Dedifferentiated amniotic fluid mesenchymal stem cell (primary cell): ENCODE results near the gene RER1.
"Not testable (repeated sequence)": the region's sequence is repeated elsewhere in the genome, so short reads cannot be mapped to it uniquely, and the experiment has no call there.

Experiments used
- DNase-seq: peaks from one replicate; pipeline ENCODE4 v3.0.0-alpha.2; 2016; ENCODE audit errors: extremely low spot score

The RER1 gene

GRCh38 chr1:2427976-2428375 lies 36.3 kb downstream of the RER1 start:
- DNase-seq: no peak

GRCh38 chr1:2428490-2428889 lies 36.8 kb downstream of the RER1 start:
- DNase-seq: no peak

- DNase-seq: no peak
Measured at GRCh38 chr1:2429780-2430591, 38.3 kb downstream of the RER1 start.

- DNase-seq: no peak
Measured at GRCh38 chr1:2430592-2430973, 38.9 kb downstream of the RER1 start.

DNA sequence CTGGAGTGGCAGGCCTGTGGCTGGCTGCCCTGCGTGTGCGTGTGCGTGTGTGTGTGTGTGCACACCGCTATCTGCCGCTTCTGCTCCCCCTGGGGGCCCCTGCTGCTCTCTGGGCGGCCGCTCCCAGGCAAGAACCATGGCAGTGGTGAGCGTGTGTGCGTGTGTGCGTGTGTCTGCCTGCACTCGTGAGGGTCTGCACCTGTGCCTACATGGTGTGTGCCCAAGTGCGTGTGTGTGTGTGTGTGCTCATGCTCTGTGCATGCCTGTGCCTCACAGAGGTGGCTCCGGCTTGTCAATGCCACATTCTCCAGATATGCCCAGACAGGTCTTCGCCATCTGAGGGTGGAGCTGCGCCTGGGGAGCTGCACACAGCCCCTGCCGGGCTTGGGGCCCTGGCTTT lies 39.5 kb downstream of the RER1 start:
- DNase-seq: no peak

- DNase-seq: no peak
Measured at GRCh38 chr1:2431518-2431917, 39.9 kb downstream of the RER1 start.

GRCh38 chr1:2432441-2432844 lies 40.8 kb downstream of the RER1 start:
- no peak for DNase-seq

DNA sequence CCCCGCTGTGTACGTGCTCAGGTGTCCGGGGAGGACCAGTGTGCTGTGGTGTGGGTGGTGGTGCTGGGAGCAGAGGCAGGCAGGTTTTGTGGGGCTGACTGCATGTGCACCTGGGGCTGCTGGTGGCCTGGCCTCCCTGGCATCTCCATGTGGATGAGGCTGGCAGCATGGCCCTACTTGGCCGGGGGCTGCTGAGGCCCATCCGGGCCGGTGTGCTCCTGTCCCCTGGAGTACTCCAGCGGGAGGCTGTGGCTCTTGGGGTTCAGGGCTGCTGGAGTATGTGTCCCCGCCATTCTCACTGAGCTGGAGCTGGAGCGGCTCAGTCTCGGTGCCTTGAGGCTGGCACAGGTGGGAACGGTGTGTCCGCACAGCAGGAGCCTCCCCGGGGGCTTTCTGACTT lies 41.6 kb downstream of the RER1 start:
- DNase-seq: no peak

DNA sequence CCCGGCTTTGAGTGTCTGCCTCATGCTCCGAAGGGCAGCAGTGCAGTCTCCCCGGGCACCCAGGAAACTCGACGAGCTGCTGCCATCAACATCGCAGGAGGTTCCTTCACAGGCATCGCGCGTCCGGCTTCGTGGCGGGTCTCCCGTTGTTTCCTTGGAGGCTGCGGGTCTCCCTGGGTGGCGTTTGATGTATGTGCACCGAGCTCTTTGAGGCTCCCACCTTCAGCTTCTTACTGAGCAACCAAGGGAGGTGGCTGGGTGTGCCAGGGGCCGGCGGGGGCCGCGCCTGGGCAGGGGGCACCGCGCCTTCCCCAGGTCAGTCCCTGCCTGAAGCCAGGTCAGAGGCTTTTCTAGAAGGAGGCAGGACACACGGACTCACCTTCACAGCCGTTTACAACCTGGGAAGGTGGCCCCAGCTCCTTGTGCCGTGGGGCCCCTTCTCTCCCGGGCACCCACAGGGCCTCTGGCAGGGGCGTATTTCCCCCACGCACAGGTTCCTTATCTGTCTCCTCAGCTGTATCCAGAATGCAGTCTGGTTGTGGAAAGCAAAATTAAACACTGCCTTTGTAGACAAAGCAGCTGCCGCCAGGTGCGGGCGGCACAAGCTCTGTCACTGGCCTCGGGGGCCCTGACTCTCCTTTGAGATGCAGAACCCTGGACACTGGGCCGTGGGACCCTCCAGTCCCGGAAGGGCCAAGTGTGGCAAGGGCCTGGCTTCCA lies 42.5 kb downstream of the RER1 start:
- no peak for DNase-seq

GRCh38 chr1:2435091-2435490 lies 43.5 kb downstream of the RER1 start:
- no peak for DNase-seq

GRCh38 chr1:2435746-2436355 lies 44.2 kb downstream of the RER1 start:
- DNase-seq: no peak

DNA sequence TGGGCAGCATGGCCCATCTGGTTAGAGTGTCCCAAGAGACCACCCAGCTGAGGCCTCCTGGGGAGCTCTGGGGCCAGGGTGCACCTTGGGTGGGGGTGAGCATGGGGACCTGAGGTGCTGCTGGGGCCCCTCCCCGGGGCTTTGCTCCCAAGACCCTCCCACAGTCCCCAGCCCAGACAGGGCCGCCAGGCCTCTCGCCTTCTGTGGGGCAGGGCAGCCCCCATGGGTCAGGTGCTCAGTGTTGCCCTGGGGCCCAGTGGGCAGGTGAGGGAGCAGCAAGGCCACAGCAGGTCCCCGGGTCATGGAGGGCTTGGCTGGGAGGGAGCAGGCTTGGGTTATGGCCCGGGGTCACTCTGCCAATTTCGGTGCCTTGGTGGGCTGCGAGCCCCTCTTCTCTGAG lies 45.2 kb downstream of the RER1 start:
- no peak for DNase-seq

GRCh38 chr1:2437617-2438016 lies 46.0 kb downstream of the RER1 start:
- DNase-seq: no peak

- DNase-seq: no peak
Measured at GRCh38 chr1:2438038-2438437, 46.4 kb downstream of the RER1 start.

GRCh38 chr1:2438641-2439040 lies 47.0 kb downstream of the RER1 start:
- no peak for DNase-seq

GRCh38 chr1:2439369-2439768 lies 47.7 kb downstream of the RER1 start:
- no peak for DNase-seq

DNA sequence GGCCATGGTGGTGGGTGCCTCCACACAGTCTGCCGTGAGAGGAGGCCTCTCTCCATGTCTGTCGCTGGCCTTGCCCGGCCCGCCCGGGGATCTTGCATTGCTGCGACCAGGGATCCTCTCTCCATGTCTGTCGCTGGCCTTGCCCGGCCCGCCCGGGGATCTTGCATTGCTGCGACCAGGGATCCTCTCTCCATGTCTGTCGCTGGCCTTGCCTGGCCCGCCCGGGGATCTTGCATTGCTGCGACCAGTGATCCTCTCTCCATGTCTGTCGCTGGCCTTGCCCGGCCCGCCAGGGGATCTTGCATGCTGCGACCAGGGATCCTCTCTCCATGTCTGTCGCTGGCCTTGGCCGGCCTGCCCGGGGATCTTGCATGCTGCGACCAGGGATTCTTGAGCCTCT lies 48.7 kb downstream of the RER1 start:
- not testable (repeated sequence) for DNase-seq

- DNase-seq: no peak
Measured at GRCh38 chr1:2441746-2442145, 50.1 kb downstream of the RER1 start.

DNA sequence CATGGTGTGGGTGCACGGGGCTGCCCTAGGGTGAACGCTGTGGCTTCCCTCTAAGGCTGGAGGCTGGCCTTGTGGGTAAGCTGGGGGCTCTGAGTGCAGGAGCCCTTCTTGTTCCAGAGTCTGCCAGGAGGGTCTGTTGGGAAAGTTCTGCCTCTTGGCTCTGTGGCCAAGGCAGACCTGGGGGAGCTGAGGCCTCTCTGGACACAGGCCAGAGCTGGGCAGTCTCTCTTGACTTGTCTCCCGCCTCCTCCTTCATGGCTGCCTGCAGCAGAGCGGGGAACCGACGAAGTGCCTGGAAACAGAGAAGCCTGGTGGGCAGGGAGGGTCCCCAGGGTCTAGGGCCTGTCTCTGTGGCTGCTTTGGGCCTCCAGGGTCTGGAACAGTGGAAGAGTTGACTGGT lies 51.0 kb downstream of the RER1 start:
- no peak for DNase-seq

DNA sequence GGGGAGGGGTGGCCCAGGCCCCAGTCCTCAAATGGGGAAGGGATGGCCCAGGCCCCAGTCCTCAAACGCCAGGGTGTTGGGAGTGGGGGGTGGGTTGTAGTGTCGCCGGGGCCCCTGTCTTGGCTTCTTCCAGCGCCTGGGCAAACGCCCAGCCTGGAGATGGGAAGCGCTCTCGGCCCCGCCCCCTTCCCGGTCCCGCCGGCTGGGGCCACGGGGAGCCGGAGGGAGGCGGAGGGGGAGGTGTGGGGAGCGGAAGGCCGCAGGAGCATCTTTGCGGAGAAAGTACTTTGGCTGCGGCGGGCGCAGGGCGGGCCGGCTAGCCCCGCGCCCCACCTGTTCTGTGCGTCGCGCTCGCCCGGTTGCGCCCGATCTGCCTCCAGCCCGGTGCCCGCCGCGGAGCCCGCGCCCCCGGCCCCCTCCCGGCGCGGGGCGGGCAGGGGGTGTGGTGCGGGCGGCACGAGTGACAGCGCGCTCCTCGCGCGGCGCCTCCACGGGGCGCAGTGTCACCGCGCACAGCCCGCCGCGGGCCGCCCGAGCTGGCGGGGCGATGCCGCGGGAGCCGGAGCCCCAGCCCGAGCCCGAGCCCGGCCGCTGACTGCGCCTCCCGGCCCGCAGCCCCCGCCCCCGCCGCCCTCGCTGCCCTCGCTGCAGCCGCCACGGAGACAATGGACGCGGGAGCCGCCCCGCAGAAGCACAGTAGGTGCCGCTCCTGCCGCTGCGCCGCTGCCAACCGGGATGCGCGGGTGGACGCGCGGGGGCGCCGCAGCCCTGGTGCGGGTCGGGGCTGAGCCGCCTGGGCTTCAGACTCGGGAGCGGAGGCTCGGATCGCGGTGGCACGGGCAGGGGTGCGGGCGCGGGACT lies 51.9 kb downstream of the RER1 start:
- DNase-seq: no peak

DNA sequence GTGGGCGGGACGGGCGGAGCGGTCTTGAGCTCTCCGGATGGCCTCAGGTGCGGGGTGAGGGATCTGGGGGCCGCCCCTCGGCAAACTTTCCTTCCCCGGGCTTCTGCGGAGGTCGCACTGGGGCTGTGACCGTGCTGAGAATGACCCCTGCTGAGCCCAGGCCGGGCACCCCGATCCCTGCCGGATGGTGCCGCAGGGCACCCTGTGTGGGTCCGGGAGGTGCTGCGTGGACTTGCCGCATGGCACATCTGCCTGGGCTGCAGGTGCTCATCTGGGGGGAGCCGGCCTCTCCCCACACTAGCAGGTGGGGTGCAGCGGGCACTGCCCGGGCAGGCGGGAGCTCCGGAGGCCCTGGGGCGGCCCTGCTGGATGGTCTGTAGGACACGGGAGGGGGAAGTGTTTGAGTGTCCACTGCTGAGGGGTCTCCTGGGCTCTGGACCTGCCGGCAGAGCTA lies 52.5 kb downstream of the RER1 start:
- DNase-seq: no peak
